GM15510 (cell line): ENCODE measurements around the gene SOCS4.

Experiments used
- POLR2A ChIP-seq: IDR thresholded peaks from 3 replicates; pipeline ENCODE4 v1.6.1; 2011; ENCODE audit warnings: borderline replicate concordance; ENCODE audit not compliant: insufficient read length; ENCODE audit errors: extremely low read depth

The SOCS4 gene

GRCh38 chr14:55026793-55027561, at the start of gene SOCS4, which contains the start of gene WDHD1:
Gene SOCS4 (plus strand): TSS chr14:55027236. CDS start chr14:55043042, 15,806 bp downstream.
Gene WDHD1 (minus strand): TSS chr14:55027099. CDS start chr14:55026787, 312 bp downstream.
- peak; percentile 91 for TF ChIP-seq POLR2A

- TF ChIP-seq POLR2A: no peak
Measured at GRCh38 chr14:54979039-54979438, 48.0 kb upstream of the SOCS4 start.

- no peak for TF ChIP-seq POLR2A
Measured at GRCh38 chr14:54981698-54982097, 45.3 kb upstream of the SOCS4 start.

GRCh38 chr14:54985156-54985555, 41.9 kb upstream of the SOCS4 start:
- TF ChIP-seq POLR2A: no peak

GRCh38 chr14:55000381-55000780, 26.7 kb upstream of the SOCS4 start:
- TF ChIP-seq POLR2A: no peak

GRCh38 chr14:55005071-55005470, 22.0 kb upstream of the SOCS4 start:
- no peak for TF ChIP-seq POLR2A

GRCh38 chr14:55015006-55015405, 12.0 kb upstream of the SOCS4 start:
- TF ChIP-seq POLR2A: no peak

GRCh38 chr14:55019968-55020554, 7.0 kb upstream of the SOCS4 start:
- TF ChIP-seq POLR2A: no peak

- no peak for TF ChIP-seq POLR2A
Measured at GRCh38 chr14:55025948-55026347, 1.1 kb upstream of the SOCS4 start.

GRCh38 chr14:55026441-55026792, 619 bp upstream of the SOCS4 start:
- no peak for TF ChIP-seq POLR2A

GRCh38 chr14:55028066-55028465, 1.0 kb downstream of the SOCS4 start:
- no peak for TF ChIP-seq POLR2A

GRCh38 chr14:55028476-55028875, 1.4 kb downstream of the SOCS4 start:
- no peak for TF ChIP-seq POLR2A

GRCh38 chr14:55031190-55031589, 4.2 kb downstream of the SOCS4 start:
- TF ChIP-seq POLR2A: no peak

GRCh38 chr14:55038708-55039107, 11.7 kb downstream of the SOCS4 start:
- TF ChIP-seq POLR2A: no peak

- no peak for TF ChIP-seq POLR2A
Measured at GRCh38 chr14:55043528-55043927, 16.5 kb downstream of the SOCS4 start.

- no peak for TF ChIP-seq POLR2A
Measured at GRCh38 chr14:55045087-55045486, 18.1 kb downstream of the SOCS4 start.
